Tibial artery (tissue), 4 donors: ENCODE data around the gene TMEM143.
A peak's percentile ranks its signal among the peaks of the same experiment; 100 is the strongest.
"Not testable (repeated sequence)": the region's sequence is repeated elsewhere in the genome, so short reads cannot be mapped to it uniquely, and the experiment has no call there.

Experiments
- DNase-seq, 2 donors: peaks; one replicate each; pipeline ENCODE4 v3.0.0-alpha.2; 2019
- H3K27ac ChIP-seq, 2 donors: fragments of 200-600 bp; sonication (generic) in 1 of 2; 1 replicate in 1 of 2; 2 replicates in 1 of 2; pipeline ENCODE4 v1.5.1; 2018 to 2019; ENCODE audit warnings: mild to moderate bottlenecking in 1 of 2
- H3K27me3 ChIP-seq, 2 donors: fragments of 200-600 bp; sonication (generic) in 1 of 2; one replicate each; pipeline versions ENCODE4 v1.5.1 to v1.6.0; 2016 to 2019
- H3K36me3 ChIP-seq, 3 donors: fragments of 200-600 bp; sonication (generic) in 2 of 3; one replicate each; pipeline ENCODE4 v1.5.1; 2016 to 2019; ENCODE audit warnings: mild to moderate bottlenecking in 2 of 3
- H3K4me1 ChIP-seq, 4 donors: fragments of 200-600 bp; sonication (generic) in 2 of 4; 1 replicate in 3 of 4; 2 replicates in 1 of 4; pipeline ENCODE4 v1.5.1; 2016 to 2019
- H3K4me3 ChIP-seq, 2 donors: fragments of 200-600 bp; sonication (generic) in 1 of 2; 1 replicate in 1 of 2; 2 replicates in 1 of 2; pipeline ENCODE4 v1.5.1; 2018 to 2019; ENCODE audit warnings: mild to moderate bottlenecking in 2 of 2
- H3K9me3 ChIP-seq, 3 donors: fragments of 200-600 bp; sonication (generic) in 1 of 3; one replicate each; pipeline ENCODE4 v1.5.1; 2016 to 2019
- intact Hi-C: fragments of 100-400 bp; cut with DNase I; formaldehyde crosslinking; loops from one replicate; pipeline ENCODE4 v1.15.0; 2023; ENCODE audit warnings: low total_unique reads
- TF ChIP-seq, protein P1 (sequence below), 2 experiments: fragments of 200-600 bp in 1 of 2; fragments of 450-650 bp in 1 of 2; IDR thresholded peaks; one replicate each; pipeline ENCODE4 v1.5.1; 2017 to 2019; ENCODE audit warnings: antibody characterized with exemption in 2 of 2, mild to moderate bottlenecking in 1 of 2, moderate library complexity in 1 of 2

The TMEM143 gene

DNA sequence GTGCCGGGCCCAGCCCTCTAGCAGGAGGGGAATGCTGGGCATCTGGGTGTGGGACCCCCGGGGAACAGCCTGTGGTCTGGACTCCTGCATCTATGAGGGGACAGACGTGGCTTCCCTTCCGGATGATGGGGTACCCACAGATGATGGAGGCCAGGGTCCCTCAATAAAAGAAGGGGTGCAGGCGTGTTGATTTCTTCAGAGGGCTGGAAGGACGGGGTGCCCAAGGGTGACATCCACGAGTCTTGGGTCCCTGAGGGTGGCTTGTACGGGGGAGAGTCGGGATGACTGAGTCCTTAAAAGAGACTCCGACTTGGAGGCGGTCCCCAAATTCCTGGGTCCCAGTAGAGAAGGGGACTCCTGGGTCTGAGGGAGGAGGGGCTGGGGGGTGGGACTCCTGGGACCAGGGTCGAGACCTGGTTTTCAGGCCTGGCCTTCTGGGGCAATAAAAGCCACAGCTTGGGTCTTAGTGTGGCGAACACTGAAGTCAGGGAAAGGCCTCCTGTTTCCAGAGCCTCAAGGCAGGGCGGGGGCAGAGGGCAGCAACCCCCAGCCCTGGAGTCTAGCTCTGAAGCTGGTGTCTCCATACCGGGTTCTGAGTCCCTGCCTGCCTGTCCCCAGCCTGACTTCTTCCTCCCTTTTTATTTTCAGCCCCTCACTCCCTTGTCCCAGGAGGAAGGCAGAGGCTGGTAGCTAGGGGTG is 29.3 kb upstream of the TMEM143 start:
- Histone ChIP-seq H3K27me3 (peaks cover 4 to 59% of the 10 kb centered on the region in 2 donors), H3K4me3 (no peak overlapping the region), H3K4me1 (peaks cover 0 to 38% (median 22%) of the 10 kb centered on the region in 4 donors), H3K36me3 (peaks cover 4 to 16% (median 12%) of the 10 kb centered on the region in 3 donors), H3K9me3 (no peaks in the 10 kb centered on the region), H3K27ac (no peak overlapping the region)
- intact Hi-C loops: no loop called here
- DNase-seq: no peak
- TF ChIP-seq, protein P1, sequence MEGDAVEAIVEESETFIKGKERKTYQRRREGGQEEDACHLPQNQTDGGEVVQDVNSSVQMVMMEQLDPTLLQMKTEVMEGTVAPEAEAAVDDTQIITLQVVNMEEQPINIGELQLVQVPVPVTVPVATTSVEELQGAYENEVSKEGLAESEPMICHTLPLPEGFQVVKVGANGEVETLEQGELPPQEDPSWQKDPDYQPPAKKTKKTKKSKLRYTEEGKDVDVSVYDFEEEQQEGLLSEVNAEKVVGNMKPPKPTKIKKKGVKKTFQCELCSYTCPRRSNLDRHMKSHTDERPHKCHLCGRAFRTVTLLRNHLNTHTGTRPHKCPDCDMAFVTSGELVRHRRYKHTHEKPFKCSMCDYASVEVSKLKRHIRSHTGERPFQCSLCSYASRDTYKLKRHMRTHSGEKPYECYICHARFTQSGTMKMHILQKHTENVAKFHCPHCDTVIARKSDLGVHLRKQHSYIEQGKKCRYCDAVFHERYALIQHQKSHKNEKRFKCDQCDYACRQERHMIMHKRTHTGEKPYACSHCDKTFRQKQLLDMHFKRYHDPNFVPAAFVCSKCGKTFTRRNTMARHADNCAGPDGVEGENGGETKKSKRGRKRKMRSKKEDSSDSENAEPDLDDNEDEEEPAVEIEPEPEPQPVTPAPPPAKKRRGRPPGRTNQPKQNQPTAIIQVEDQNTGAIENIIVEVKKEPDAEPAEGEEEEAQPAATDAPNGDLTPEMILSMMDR (IDR thresholded peaks at IDR 0.05): no peak

DNA sequence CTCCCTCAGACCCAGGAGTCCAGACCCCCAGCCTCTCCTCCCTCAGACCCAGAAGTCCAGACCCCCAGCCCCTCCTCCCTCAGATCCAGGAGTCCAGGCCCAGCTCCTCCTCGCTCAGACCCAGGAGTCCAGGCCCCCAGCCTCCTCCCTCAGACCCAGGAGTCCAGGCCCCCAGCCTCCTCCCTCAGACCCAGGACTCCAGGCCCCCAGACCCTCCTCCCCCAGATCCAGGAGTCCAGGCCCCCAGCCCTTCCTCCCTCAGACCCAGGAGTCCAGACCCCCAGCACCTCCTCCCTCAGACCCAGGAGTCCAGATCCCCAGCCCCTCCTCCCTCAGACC is 28.2 kb upstream of the TMEM143 start:
- H3K9me3 ChIP-seq, DNase-seq, H3K27ac ChIP-seq, intact Hi-C loops, H3K4me3 ChIP-seq: not testable (repeated sequence)
- Histone ChIP-seq H3K36me3 (peaks cover 14 to 27% (median 22%) of the 10 kb centered on the region in 3 donors), H3K4me1 (peaks cover 0 to 32% (median 21%) of the 10 kb centered on the region in 4 donors), H3K27me3 (peaks cover 4 to 49% of the 10 kb centered on the region in 2 donors)

DNA sequence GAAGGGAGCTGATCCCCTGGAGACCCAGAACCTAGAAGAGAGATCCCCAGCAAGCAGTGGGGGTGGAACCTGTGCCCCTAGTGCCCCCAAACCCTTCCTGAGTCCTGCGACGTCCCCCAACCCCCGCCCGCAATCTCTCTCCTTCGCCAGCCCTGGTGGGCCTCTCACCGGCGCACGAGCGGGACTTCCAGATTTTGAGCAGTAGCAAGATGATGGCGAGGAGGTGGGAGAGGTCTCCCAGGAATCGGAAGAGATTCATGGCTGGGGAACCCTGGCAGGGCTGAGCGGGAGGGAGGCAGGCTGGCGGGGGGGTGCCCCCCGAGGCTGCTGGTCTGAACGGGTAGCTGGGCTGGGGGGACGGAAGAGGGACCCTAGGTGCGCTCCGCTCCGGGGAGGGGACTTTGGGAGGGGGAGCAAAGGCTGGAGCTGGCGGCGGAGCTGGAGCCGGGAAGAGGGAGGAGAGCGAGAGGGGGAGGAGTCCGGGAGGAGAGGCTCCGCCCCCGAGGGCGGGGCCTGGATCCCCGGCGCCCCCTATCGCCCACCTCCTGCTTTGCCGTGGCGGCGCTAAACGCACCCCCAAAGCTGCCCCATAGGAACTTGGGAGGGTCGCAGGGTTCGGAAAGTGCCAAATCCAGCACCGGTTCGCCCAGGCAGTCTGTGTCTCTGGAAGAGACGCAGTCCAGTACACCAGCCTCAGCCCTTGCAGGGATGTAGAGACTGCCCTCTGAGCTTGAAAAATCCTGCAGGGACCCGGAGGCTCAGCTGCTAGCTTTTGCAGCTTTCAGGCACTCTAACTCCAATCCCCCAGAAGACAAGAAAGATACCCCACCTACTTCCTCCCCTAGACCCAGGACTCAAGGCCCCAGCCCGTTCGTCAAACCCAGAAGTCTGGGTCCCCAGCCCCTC is 27.6 kb upstream of the TMEM143 start, which contains the start of gene KDELR1:
TSS of gene KDELR1 (minus strand) at position 452 of the 906 bp plus-strand sequence. CDS start at position 259, 193 bp downstream.
- H3K36me3 ChIP-seq: peaks cover 21 to 33% (median 29%) of the 10 kb centered on the region in 3 donors
- intact Hi-C loops: no loop called here
- H3K27me3 ChIP-seq: peaks cover 4 to 43% of the 10 kb centered on the region in 2 donors
- peak; percentile 64 to 86 for DNase-seq
- TF ChIP-seq, protein P1 (IDR thresholded peaks at IDR 0.05): peak; percentile 81 to 92
- peaks cover 0 to 32% (median 21%) of the 10 kb centered on the region in 4 donors for H3K4me1 ChIP-seq
- no peaks in the 10 kb centered on the region for H3K9me3 ChIP-seq
- peak within 1 kb of the TSS; percentile 72 to 93 for H3K4me3 ChIP-seq
- H3K27ac ChIP-seq: peak within 1 kb of the TSS; percentile 90 to 91

GRCh38 chr19:48390188-48391099 is 26.7 kb upstream of the TMEM143 start:
- intact Hi-C loops: no loop called here
- peaks cover 28 to 42% (median 38%) of the 10 kb centered on the region in 3 donors for H3K36me3 ChIP-seq
- DNase-seq: peak; percentile 53 to 83
- no peaks in the 10 kb centered on the region for H3K9me3 ChIP-seq
- peak overlapping the region; percentile 72 to 93 for H3K4me3 ChIP-seq
- H3K27me3 ChIP-seq: peaks cover 4 to 34% of the 10 kb centered on the region in 2 donors
- H3K4me1 ChIP-seq: peaks cover 0 to 32% (median 21%) of the 10 kb centered on the region in 4 donors
- peak overlapping the region; percentile 90 to 91 for H3K27ac ChIP-seq
- TF ChIP-seq, protein P1 (IDR thresholded peaks at IDR 0.05): peak; percentile 67 to 73

- DNase-seq: no peak
- Histone ChIP-seq H3K9me3 (no peaks in the 10 kb centered on the region), H3K36me3 (peaks cover 61 to 77% (median 72%) of the 10 kb centered on the region in 3 donors), H3K4me1 (peaks cover 0 to 15% (median 9%) of the 10 kb centered on the region in 4 donors), H3K27me3 (no peaks in the 10 kb centered on the region), H3K27ac (no peak overlapping the region), H3K4me3 (no peak overlapping the region)
- TF ChIP-seq, protein P1 (IDR thresholded peaks at IDR 0.05): no peak
- intact Hi-C loops: loop anchor here (1.0 kb wide), 1 partner anchor 27 kb away; no protein-coding TSS in a partner anchor
Observed at GRCh38 chr19:48386981-48387380, 23.2 kb upstream of the TMEM143 start.
